Skeletal muscle cell (primary cell): Measurements from ENCODE around the gene MCRIP1.
A peak's percentile ranks its signal among the peaks of the same experiment; 100 is the strongest.

Source experiments
- DNase-seq: peaks from one replicate; pipeline ENCODE4 v3.0.0-alpha.2; 2010; ENCODE audit warnings: low read depth
- H3K4me3 ChIP-seq: 2 replicates; pipeline ENCODE4 v1.5.1; 2011; ENCODE audit warnings: low read depth, mild to moderate bottlenecking, control low read depth, low read length, moderate library complexity

Gene MCRIP1

DNA sequence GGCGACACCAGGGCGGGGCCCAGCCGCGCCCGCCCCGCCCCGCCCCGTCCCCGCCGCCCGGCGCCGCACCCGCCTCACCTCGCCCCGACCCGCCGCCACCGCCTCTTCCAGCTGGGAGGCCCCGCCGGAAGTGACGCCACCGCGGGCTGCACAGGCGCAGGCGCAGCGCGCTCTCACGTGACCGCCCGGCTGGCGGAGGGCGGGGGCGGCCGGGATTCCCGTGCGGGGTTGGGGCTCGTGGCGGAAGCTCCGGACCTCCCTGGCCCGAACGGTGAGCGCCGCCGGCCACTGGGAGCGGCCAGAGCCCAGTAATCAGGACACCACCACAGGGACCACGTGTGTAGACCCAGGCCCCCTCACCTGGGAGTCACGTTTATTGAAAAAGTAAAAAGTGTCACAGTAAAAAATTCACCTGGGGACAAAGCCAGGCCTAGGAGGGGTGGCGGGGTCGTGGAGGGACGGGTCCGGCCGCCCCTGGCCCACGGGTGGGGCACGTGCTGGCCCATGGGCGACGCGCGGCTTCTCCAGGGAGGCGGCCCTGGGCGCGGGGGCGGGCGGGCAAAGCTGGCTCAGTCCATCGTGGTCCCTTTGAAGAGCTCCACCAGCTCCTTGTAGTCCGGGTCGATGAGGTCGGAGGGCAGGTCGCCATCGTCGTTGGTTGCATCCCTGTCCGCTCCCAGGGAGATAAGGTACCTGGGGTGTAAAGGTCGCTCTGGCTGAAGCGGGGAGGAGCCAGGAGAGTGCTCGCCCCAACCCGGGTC is at the start of gene MCRIP1:
Gene MCRIP1 (minus strand): TSS at position 132 of the 761 bp plus-strand sequence. CDS start 8,785 bp downstream, outside the sequence.
- H3K4me3 ChIP-seq, result peak within 1 kb of the TSS; percentile 74

DNA sequence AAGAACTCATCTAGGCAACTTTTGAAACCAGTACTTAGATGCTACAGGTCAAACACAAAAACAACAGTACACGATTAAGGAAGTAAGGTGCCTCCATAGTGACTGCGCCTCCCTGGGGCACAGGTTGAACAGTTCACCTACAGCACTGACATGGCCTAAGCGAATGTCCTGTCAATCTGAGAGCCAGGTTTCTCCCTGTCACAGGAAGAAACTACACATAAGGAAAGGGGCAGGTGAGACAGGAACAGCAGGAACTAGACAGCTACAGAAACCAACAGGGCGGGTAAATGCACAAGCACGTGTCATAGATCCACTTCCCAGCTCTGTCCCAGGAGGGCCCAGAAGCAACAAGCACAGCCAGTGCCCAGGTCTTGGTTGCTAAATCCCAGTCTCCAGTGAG is 46.0 kb upstream of the MCRIP1 start:
- H3K4me3 ChIP-seq, result no peak overlapping the region
- no peak for DNase-seq

More for the DNA sequence above, at the start of gene MCRIP1:
- DNase-seq, result peak; percentile 69

DNA sequence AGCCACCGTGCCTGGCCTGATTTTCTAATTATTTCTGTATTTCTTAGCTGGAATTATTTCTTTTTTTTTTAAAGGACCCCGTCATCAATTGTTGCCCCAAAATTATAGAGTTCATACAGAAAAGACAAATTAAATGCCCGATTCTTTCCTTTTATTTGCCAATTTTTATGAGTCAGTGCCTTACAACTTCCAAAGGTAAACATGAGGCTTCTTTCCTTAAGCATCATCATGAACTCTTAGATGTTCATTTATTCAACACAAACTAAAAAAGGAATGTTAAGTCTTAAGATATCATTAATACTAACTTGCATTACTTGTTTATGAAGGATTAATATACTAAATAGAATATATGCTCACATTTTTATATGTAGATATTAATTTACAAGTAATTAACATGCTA is 45.2 kb upstream of the MCRIP1 start:
- no peak overlapping the region for H3K4me3 ChIP-seq
- DNase-seq, result no peak

DNA sequence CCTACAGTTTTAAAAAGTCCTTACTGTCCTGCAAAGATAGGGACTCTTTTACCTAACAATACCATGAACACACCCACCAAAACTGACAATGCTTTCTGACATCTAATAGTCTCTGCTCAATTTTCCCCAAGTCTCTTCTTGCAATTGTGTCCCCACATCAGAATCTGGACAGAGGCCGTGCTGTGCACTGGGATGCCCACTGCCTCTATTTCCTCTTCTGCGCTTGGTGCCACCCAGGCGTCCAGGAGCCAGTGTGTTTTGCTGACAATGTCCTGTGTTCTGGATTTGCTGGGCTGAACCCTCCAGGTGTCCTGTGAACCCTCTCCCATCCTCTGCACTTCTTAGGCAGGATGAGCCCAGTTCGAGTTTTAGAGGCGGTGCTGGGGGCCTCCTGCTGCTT is 44.5 kb upstream of the MCRIP1 start:
- no peak for DNase-seq
- no peak overlapping the region for H3K4me3 ChIP-seq

GRCh38 chr17:81871387-81872230 is 38.5 kb upstream of the MCRIP1 start:
- peak overlapping the region; percentile 78 for H3K4me3 ChIP-seq

DNA sequence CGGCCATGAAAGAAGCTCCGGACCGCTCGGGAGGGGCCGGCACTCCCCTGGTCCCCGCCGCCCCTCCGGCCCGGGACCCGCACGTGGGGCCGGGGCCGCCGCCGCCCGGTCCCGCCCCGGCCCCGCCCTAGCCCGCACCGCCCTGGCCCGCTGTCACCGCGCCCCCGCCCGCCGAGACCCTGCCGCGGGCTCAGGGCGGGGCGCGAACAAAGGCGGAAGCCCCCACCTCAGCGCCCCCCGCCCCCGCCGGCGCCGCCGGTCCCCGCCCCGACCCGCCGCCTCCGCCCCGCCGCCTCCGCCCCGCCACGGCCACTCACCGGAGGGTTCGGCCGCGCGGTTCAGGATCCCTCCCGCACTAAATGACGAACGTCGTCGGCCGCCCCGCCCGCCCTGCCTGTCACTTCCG is 37.9 kb upstream of the MCRIP1 start, which contains the start of gene ARHGDIA:
Gene ARHGDIA (minus strand): TSS at position 357 of the 406 bp plus-strand sequence. CDS start 1,407 bp downstream, outside the sequence.
- peak within 1 kb of the TSS; percentile 78 for H3K4me3 ChIP-seq
- DNase-seq, result no peak

More at GRCh38 chr17:81871387-81872230, 38.5 kb upstream of the MCRIP1 start:
- DNase-seq, result no peak

DNA sequence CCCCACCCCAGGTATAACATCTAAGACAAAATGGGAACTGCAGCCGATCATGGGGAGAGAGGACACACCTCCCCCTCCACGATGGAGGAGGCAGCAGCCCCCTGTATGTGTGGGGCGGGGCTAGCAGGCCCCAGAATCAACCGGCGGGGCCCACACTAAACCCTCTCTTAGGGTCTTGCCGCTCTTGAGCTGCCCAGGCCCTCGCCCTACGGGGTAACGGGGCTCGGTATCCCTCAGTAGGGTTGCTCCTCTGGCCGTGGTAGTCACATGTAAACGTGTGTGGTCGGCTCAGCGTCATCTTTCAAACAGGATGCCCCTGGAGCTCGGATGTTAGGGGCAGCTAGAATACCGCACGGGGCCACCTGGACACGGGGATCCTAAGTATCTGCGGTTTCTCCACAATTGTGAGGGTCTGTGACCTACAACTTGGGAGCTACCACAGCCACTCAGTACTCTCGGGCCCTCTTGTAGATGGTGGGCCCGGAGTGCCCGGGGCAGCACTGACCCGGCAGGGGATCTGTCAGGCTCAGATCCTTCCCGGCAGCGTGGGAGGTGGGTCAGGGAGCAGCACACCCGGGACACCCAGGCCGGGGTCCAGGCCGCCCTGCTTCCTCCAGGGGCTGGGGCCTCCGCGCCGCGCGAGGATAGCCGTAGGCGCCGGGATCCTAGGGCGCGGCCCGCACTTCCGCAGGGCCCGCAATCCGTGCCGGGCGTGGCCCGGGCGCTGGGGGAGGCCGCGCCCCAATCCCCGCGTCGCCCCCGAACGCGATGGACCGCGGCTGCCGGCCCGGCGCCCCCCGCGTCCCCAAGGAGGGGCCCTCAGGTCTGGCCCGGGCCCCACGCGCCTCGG is 37.3 kb upstream of the MCRIP1 start:
- H3K4me3 ChIP-seq, result peak overlapping the region; percentile 78
- DNase-seq, result no peak

GRCh38 chr17:81869221-81870130 is 36.4 kb upstream of the MCRIP1 start:
- no peak for DNase-seq
- H3K4me3 ChIP-seq, result peak overlapping the region; percentile 78

- peak; percentile 75 for DNase-seq
- H3K4me3 ChIP-seq, result peak overlapping the region; percentile 78
These were observed 35.7 kb upstream of the MCRIP1 start for GRCh38 chr17:81868674-81869220.

DNA sequence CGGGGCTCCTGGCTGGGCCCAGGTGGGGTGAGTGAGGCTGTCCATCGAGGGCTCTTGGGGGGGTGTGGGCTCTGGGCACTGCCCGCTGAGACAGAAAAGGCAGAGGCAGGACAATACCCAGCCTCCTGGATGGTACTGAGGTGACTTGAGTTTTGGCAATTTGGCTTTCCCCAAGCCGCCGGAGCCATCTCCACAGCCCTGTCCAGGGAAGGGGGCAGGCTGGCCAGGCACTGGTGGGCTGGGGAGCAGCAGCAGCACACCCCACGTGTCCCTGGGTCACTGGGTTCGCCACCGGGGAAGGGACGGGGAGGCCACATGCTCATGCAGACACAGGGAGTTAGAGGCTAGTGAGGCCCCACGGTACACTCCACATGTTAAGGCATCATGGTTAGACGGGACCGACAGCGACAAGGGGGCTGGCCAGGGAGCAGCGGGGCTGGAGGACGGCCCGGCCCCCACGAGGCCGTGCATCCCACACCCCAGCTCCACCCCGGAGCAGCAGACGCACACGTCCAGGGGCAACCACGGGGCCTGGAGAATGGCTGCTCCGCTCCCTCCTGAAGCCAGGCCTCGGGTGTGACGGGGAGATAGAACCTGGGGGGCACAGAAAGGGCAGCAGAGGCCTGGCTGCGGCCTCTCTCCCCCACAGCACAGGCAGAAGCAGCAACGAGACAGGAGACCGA is 35.0 kb upstream of the MCRIP1 start:
- no peak for DNase-seq
- no peak overlapping the region for H3K4me3 ChIP-seq

- no peak for DNase-seq
- no peak overlapping the region for H3K4me3 ChIP-seq
These were observed 34.3 kb upstream of the MCRIP1 start for GRCh38 chr17:81867170-81867990.

DNA sequence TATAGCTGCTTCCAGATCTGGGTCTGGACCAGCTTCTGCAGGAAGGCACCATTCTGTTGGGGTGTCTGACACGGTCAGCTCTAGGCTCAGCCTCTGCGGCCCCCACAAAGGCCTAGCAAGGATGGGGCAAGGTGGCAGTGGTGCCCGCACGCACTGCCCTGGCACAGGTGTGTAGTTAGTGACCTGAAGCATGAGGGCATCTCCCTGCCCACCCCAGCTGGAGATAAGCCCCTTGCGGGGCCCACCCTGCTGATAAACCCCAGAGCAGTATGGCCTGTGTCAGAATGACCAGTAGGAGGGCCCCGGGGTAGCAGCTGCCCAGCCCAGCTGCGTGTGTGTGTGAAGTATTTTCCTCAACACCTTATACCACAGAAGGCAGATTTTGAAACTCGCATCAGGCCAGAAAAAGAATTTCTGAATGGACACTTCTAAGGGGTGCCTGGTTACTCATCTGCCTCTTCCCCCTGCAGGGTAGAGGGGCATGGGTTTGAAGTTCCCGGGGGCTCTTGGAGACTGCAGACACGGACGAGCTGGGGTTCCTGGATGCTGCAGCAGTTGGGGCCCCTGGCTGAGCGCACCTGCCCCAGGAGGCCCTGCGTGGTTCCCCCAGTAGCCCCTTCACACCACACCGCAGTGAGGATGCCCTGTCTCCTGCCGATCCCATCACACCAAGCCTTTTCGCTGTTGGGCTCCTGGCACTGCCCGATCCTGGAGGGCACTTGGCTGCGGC is 33.5 kb upstream of the MCRIP1 start:
- no peak overlapping the region for H3K4me3 ChIP-seq
- no peak for DNase-seq

- no peak for DNase-seq
- no peak overlapping the region for H3K4me3 ChIP-seq
These were observed 32.8 kb upstream of the MCRIP1 start for GRCh38 chr17:81865733-81866439.

DNA sequence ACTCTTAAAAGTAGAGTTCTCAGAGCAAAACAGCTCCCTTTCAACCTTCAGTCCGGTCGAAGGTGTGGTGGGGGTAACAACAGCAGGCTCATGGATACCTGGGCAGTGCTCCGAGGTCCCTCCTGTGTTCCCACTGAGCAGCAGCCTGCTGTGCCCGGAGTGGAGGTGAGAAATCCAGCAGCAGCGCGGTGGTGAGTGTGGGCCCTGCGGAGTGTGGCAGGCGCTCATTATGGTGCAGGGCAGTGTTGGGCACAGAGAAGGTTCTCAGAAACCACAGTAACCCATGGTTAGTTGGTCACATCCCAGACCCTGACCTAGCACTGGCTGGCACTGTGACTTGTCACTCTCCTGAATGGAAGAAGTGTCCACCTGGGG is 32.3 kb upstream of the MCRIP1 start:
- H3K4me3 ChIP-seq, result no peak overlapping the region
- DNase-seq, result no peak

- DNase-seq, result no peak
- H3K4me3 ChIP-seq, result no peak overlapping the region
These were observed 31.0 kb upstream of the MCRIP1 start for GRCh38 chr17:81863833-81864768.
